Astrocyte (in vitro differentiated cells and primary cell): ENCODE results near the gene DCBLD2. TPM values are rescaled to one million over a fixed set of nuclear protein-coding genes. Genes with fewer than 3 reads are reported as not detected.

Source experiments
- DNase-seq: peaks from one replicate; pipeline ENCODE4 v3.0.0-alpha.2; 2010; ENCODE audit warnings: low read depth
- FAIRE-seq: peaks from 2 replicates; lab custom pipeline; 2011; peaks lifted over from hg19 to GRCh38; lab: Jason Lieb, UNC
- H2AFZ ChIP-seq: 2 replicates; pipeline ENCODE4 v1.6.0; 2012; ENCODE audit warnings: low read depth, low read length, inconsistent platforms
- H3K27ac ChIP-seq: 2 replicates; pipeline ENCODE4 v1.5.1; 2011; ENCODE audit warnings: low read depth, low read length, inconsistent platforms
- H3K27me3 ChIP-seq: 2 replicates; pipeline ENCODE4 v1.6.0; 2011; ENCODE audit warnings: low read length, inconsistent platforms; ENCODE audit not compliant: insufficient read depth
- H3K36me3 ChIP-seq: 2 replicates; pipeline ENCODE4 v1.5.1; 2011; ENCODE audit warnings: low read length, inconsistent platforms; ENCODE audit not compliant: insufficient read depth
- H3K4me1 ChIP-seq: 2 replicates; pipeline ENCODE4 v1.5.1; 2011; ENCODE audit warnings: low read length, inconsistent platforms; ENCODE audit not compliant: insufficient read depth
- H3K4me2 ChIP-seq: 2 replicates; pipeline ENCODE4 v1.6.0; 2012; ENCODE audit warnings: low read length, inconsistent platforms
- H3K4me3 ChIP-seq: 2 replicates; pipeline ENCODE4 v1.5.1; 2011; ENCODE audit warnings: low read depth, mild to moderate bottlenecking, low read length, inconsistent platforms; ENCODE audit not compliant: insufficient read depth
- H3K79me2 ChIP-seq: 2 replicates; pipeline ENCODE4 v1.6.0; 2012; ENCODE audit warnings: mild to moderate bottlenecking, low read length, inconsistent platforms; ENCODE audit not compliant: insufficient read depth
- H3K9ac ChIP-seq: 2 replicates; pipeline ENCODE4 v1.6.0; 2012; ENCODE audit warnings: mild to moderate bottlenecking, low read length, inconsistent platforms
- H3K9me3 ChIP-seq: 2 replicates; pipeline ENCODE4 v1.5.1; 2012; ENCODE audit warnings: low read depth, mild to moderate bottlenecking, low read length, inconsistent platforms; ENCODE audit not compliant: insufficient read depth
- H4K20me1 ChIP-seq: 2 replicates; pipeline ENCODE4 v1.6.0; 2012; ENCODE audit warnings: low read length, inconsistent platforms; ENCODE audit not compliant: insufficient read depth
- H3K27ac Mint-ChIP-seq: one replicate; pipeline ENCODE4 v1.8.0; 2021; ENCODE audit warnings: mild to moderate bottlenecking, mixed read lengths; ENCODE audit not compliant: unreplicated experiment
- H3K27me3 Mint-ChIP-seq: one replicate; pipeline ENCODE4 v1.8.0; 2021; ENCODE audit warnings: low read depth, mixed read lengths; ENCODE audit not compliant: unreplicated experiment
- H3K36me3 Mint-ChIP-seq: one replicate; pipeline ENCODE4 v1.8.0; 2021; ENCODE audit warnings: low read depth, mixed read lengths; ENCODE audit not compliant: unreplicated experiment
- H3K4me1 Mint-ChIP-seq: one replicate; pipeline ENCODE4 v1.8.0; 2021; ENCODE audit warnings: low read depth, mixed read lengths; ENCODE audit not compliant: unreplicated experiment
- H3K4me3 Mint-ChIP-seq: one replicate; pipeline ENCODE4 v1.8.0; 2021; ENCODE audit warnings: mild to moderate bottlenecking, moderate library complexity, mixed read lengths; ENCODE audit not compliant: unreplicated experiment
- H3K9me3 Mint-ChIP-seq: one replicate; pipeline ENCODE4 v1.8.0; 2021; ENCODE audit warnings: mild to moderate bottlenecking, mixed read lengths; ENCODE audit not compliant: unreplicated experiment
- CTCF ChIP-seq: IDR thresholded peaks from 2 replicates; pipeline ENCODE4 v1.5.1; 2011; ENCODE audit warnings: low read depth, mild to moderate bottlenecking, inconsistent platforms, low read length, moderate library complexity; ENCODE audit not compliant: insufficient read depth
- EZH2 ChIP-seq: IDR thresholded peaks from 2 replicates; pipeline ENCODE4 v1.6.1; 2012; ENCODE audit warnings: mild to moderate bottlenecking, low read length, inconsistent platforms; ENCODE audit not compliant: insufficient read depth
- total RNA-seq: library from RNA; stranded (reverse); gene quantifications from 2 replicates; pipeline ENCODE4 v1.2.1, GENCODE V29; 2021

The DCBLD2 gene
- total RNA-seq, 1 donor from 2014 or later = 243 TPM

- H3K36me3 ChIP-seq = no peaks in the 10 kb centered on the region
- no peak overlapping the region for H3K9ac ChIP-seq
- H3K4me2 ChIP-seq = no peak overlapping the region
- H3K9me3 ChIP-seq = no peaks in the 10 kb centered on the region
- no peak overlapping the region for H3K4me3 Mint-ChIP-seq
- no peaks in the 10 kb centered on the region for H3K79me2 ChIP-seq
- H3K4me3 ChIP-seq = no peak overlapping the region
- no peak overlapping the region for H2AFZ ChIP-seq
- H4K20me1 ChIP-seq = no peaks in the 10 kb centered on the region
- TF ChIP-seq CTCF = no peak
- TF ChIP-seq EZH2 = no peak
- FAIRE-seq = no peak
- H3K4me1 ChIP-seq = no peaks in the 10 kb centered on the region
- DNase-seq = no peak
- H3K27ac ChIP-seq = no peak overlapping the region
- H3K27me3 ChIP-seq = no peaks in the 10 kb centered on the region
- no peaks in the 10 kb centered on the region for H3K27me3 Mint-ChIP-seq
- no peaks in the 10 kb centered on the region for H3K9me3 Mint-ChIP-seq
- H3K4me1 Mint-ChIP-seq = no peaks in the 10 kb centered on the region
- H3K27ac Mint-ChIP-seq = no peak overlapping the region
- H3K36me3 Mint-ChIP-seq = peaks cover 8% of the 10 kb centered on the region
These were observed 131.0 kb downstream of the DCBLD2 start for GRCh38 chr3:98770261-98771039.

- Mint-ChIP-seq H3K36me3 (peaks cover 5% of the 10 kb centered on the region), H3K4me3 (no peak overlapping the region), H3K9me3 (no peaks in the 10 kb centered on the region), H3K27ac (no peak overlapping the region), H3K27me3 (no peaks in the 10 kb centered on the region), H3K4me1 (peaks cover 2% of the 10 kb centered on the region)
- FAIRE-seq (no peak), DNase-seq (no peak)
- H3K4me3 ChIP-seq = no peak overlapping the region
- H3K36me3 ChIP-seq = no peaks in the 10 kb centered on the region
- no peaks in the 10 kb centered on the region for H3K79me2 ChIP-seq
- H4K20me1 ChIP-seq = no peaks in the 10 kb centered on the region
- no peaks in the 10 kb centered on the region for H3K27me3 ChIP-seq
- no peak overlapping the region for H3K27ac ChIP-seq
- TF ChIP-seq EZH2 = no peak
- TF ChIP-seq CTCF = no peak
- H3K9me3 ChIP-seq = no peaks in the 10 kb centered on the region
- no peak overlapping the region for H3K4me2 ChIP-seq
- H3K4me1 ChIP-seq = no peaks in the 10 kb centered on the region
- no peak overlapping the region for H2AFZ ChIP-seq
- no peak overlapping the region for H3K9ac ChIP-seq
These were observed 132.0 kb downstream of the DCBLD2 start for GRCh38 chr3:98769448-98769847.

- Histone ChIP-seq H3K9ac (no peak overlapping the region), H3K27me3 (no peaks in the 10 kb centered on the region), H4K20me1 (no peaks in the 10 kb centered on the region), H2AFZ (no peak overlapping the region), H3K4me3 (no peak overlapping the region), H3K36me3 (no peaks in the 10 kb centered on the region), H3K9me3 (no peaks in the 10 kb centered on the region), H3K4me2 (no peak overlapping the region), H3K79me2 (no peaks in the 10 kb centered on the region), H3K4me1 (no peaks in the 10 kb centered on the region), H3K27ac (no peak overlapping the region)
- DNase-seq (no peak), FAIRE-seq (no peak)
- H3K27ac Mint-ChIP-seq = no peak overlapping the region
- H3K36me3 Mint-ChIP-seq = peaks cover 5% of the 10 kb centered on the region
- H3K27me3 Mint-ChIP-seq = no peaks in the 10 kb centered on the region
- no peak overlapping the region for H3K4me3 Mint-ChIP-seq
- TF ChIP-seq CTCF (no peak), EZH2 (no peak)
- H3K4me1 Mint-ChIP-seq = peaks cover 3% of the 10 kb centered on the region
- H3K9me3 Mint-ChIP-seq = no peaks in the 10 kb centered on the region
These were observed 132.5 kb downstream of the DCBLD2 start for GRCh38 chr3:98768961-98769360.
